BLaER1 treated with 17β-estradiol and CSF1 and Interleukin-3, amounts not matched to agents 10 nM and 100 nM (cell line): ENCODE measurements around the gene PPFIBP1.

Experiments used
- H3K27ac ChIP-seq, 11 experiments: shearing (Covaris generic); formaldehyde crosslinking; 2 replicates each; pipeline ENCODE4 v1.8.1; 2022
- H3K27me3 ChIP-seq, 11 experiments: shearing (Covaris generic); formaldehyde crosslinking; 2 replicates each; pipeline ENCODE4 v1.8.1; 2022
- H3K36me3 ChIP-seq, 11 experiments: shearing (Covaris generic); formaldehyde crosslinking; 2 replicates each; pipeline ENCODE4 v1.8.1; 2022
- H3K4me1 ChIP-seq, 10 experiments: shearing (Covaris generic); formaldehyde crosslinking; 2 replicates each; pipeline ENCODE4 v1.8.1; 2022
- H3K4me2 ChIP-seq, 11 experiments: shearing (Covaris generic); formaldehyde crosslinking; 2 replicates each; pipeline ENCODE4 v1.8.1; 2022
- H3K4me3 ChIP-seq, 10 experiments: shearing (Covaris generic); formaldehyde crosslinking; 2 replicates each; pipeline ENCODE4 v1.8.1; 2022
- H3K9ac ChIP-seq, 11 experiments: shearing (Covaris generic); formaldehyde crosslinking; 2 replicates each; pipeline ENCODE4 v1.8.1; 2022
- H3K9me3 ChIP-seq, 11 experiments: shearing (Covaris generic); formaldehyde crosslinking; replicated peaks in 1 of 11; 2 replicates each; pipeline ENCODE4 v1.8.1; 2022
- H4K20me1 ChIP-seq, 11 experiments: shearing (Covaris generic); formaldehyde crosslinking; 2 replicates each; pipeline ENCODE4 v1.8.1; 2022
- Cebpa-rat ChIP-seq, 11 experiments: shearing (Covaris generic); IDR thresholded peaks; 2 replicates each; pipeline ENCODE4 v1.8.1; 2022

Gene PPFIBP1

GRCh38 chr12:27549801-27550652 is 26.0 kb downstream of the PPFIBP1 start:
- Histone ChIP-seq H3K4me3 (peak overlapping the region in 9 of 10 experiments; percentile 33 to 63 (median 43); a peak in 17 of 20 replicates), H3K27ac (peak overlapping the region; percentile 24 to 94 (median 88); a peak in 21 of 22 replicates), H4K20me1 (no peaks in the 10 kb centered on the region), H3K27me3 (no peaks in the 10 kb centered on the region), H3K9ac (peak overlapping the region; percentile 11 to 78 (median 74); a peak in 21 of 22 replicates), H3K4me1 (peaks cover 79 to 89% (median 86%) of the 10 kb centered on the region in 10 experiments), H3K36me3 (peaks cover 0 to 7% (median 0%) of the 10 kb centered on the region in 11 experiments; a peak in 1 of 22 replicates), H3K4me2 (peak overlapping the region; percentile 81 to 95 (median 89)), H3K9me3 (peaks cover 0 to 17% (median 0%) of the 10 kb centered on the region in 11 experiments; a peak in 6 of 22 replicates)
- TF ChIP-seq Cebpa-rat (IDR thresholded peaks at IDR 0.05): peak; percentile 91 to 99 (median 99)

- H3K36me3 ChIP-seq: peaks cover 0 to 7% (median 0%) of the 10 kb centered on the region in 11 experiments; a peak in 1 of 22 replicates
- H3K9me3 ChIP-seq: peaks cover 0 to 12% (median 0%) of the 10 kb centered on the region in 11 experiments; a peak in 4 of 22 replicates
- peak overlapping the region in 5 of 10 experiments; percentile 43 to 63 (median 48); a peak in 8 of 20 replicates for H3K4me3 ChIP-seq
- H3K4me2 ChIP-seq: peak overlapping the region; percentile 81 to 95 (median 89)
- TF ChIP-seq Cebpa-rat (IDR thresholded peaks at IDR 0.05): no peak
- H3K27ac ChIP-seq: peak overlapping the region in 10 of 11 experiments; percentile 62 to 94 (median 90); a peak in 20 of 22 replicates
- no peaks in the 10 kb centered on the region for H3K27me3 ChIP-seq
- peaks cover 83 to 95% (median 91%) of the 10 kb centered on the region in 10 experiments for H3K4me1 ChIP-seq
- no peaks in the 10 kb centered on the region for H4K20me1 ChIP-seq
- peak overlapping the region in 10 of 11 experiments; percentile 59 to 78 (median 74); a peak in 20 of 22 replicates for H3K9ac ChIP-seq
Observed at GRCh38 chr12:27550653-27550975, 26.6 kb downstream of the PPFIBP1 start.

- Histone ChIP-seq H3K27ac (peak overlapping the region in 10 of 11 experiments; percentile 62 to 94 (median 90); a peak in 19 of 22 replicates), H3K9ac (peak overlapping the region in 8 of 11 experiments; percentile 16 to 78 (median 76); a peak in 11 of 22 replicates), H3K9me3 (peaks cover 0 to 10% (median 0%) of the 10 kb centered on the region in 11 experiments; a peak in 4 of 22 replicates), H3K36me3 (0 out of 22 replicates have a peak, but pooled peaks cover 0 to 1% (median 0%) of the 10 kb centered on the region in 11 experiments), H3K27me3 (no peaks in the 10 kb centered on the region), H3K4me3 (no peak overlapping the region), H3K4me2 (peak overlapping the region; percentile 81 to 95 (median 89)), H4K20me1 (no peaks in the 10 kb centered on the region), H3K4me1 (peaks cover 90 to 100% (median 98%) of the 10 kb centered on the region in 10 experiments)
- TF ChIP-seq Cebpa-rat (IDR thresholded peaks at IDR 0.05): no peak
Observed at GRCh38 chr12:27551172-27551840, 27.3 kb downstream of the PPFIBP1 start.

- Histone ChIP-seq H3K27ac (peak overlapping the region in 9 of 11 experiments; percentile 84 to 94 (median 91); a peak in 17 of 22 replicates), H3K4me3 (no peak overlapping the region), H4K20me1 (no peaks in the 10 kb centered on the region), H3K9me3 (peaks cover 0 to 6% (median 0%) of the 10 kb centered on the region in 11 experiments; a peak in 3 of 22 replicates), H3K36me3 (no peaks in the 10 kb centered on the region), H3K27me3 (no peaks in the 10 kb centered on the region), H3K9ac (peak overlapping the region in 2 of 11 experiments; percentile 79 to 83; a peak in 1 of 22 replicates), H3K4me1 (peaks cover 94 to 100% (median 100%) of the 10 kb centered on the region in 10 experiments), H3K4me2 (peak overlapping the region in 10 of 11 experiments; percentile 81 to 95 (median 88); a peak in 18 of 22 replicates)
- no peak for TF ChIP-seq Cebpa-rat (IDR thresholded peaks at IDR 0.05)
Observed at GRCh38 chr12:27552235-27552634, 28.2 kb downstream of the PPFIBP1 start.

- H3K36me3 ChIP-seq: no peaks in the 10 kb centered on the region
- no peaks in the 10 kb centered on the region for H3K9me3 ChIP-seq
- H3K4me2 ChIP-seq: peak overlapping the region; percentile 81 to 96 (median 90)
- H3K27ac ChIP-seq: peak overlapping the region in 10 of 11 experiments; percentile 47 to 94 (median 90); a peak in 21 of 22 replicates
- TF ChIP-seq Cebpa-rat (IDR thresholded peaks at IDR 0.05): no peak
- H3K4me3 ChIP-seq: no peak overlapping the region; a peak in 2 of 20 replicates
- no peaks in the 10 kb centered on the region for H3K27me3 ChIP-seq
- no peaks in the 10 kb centered on the region for H4K20me1 ChIP-seq
- peak overlapping the region in 9 of 11 experiments; percentile 27 to 83 (median 79); a peak in 18 of 22 replicates for H3K9ac ChIP-seq
- H3K4me1 ChIP-seq: peaks cover 93 to 100% (median 100%) of the 10 kb centered on the region in 10 experiments
Observed at GRCh38 chr12:27552886-27553560, 29.0 kb downstream of the PPFIBP1 start.

GRCh38 chr12:27553941-27554340 is 29.9 kb downstream of the PPFIBP1 start:
- H3K4me3 ChIP-seq: peak overlapping the region; percentile 18 to 46 (median 42); a peak in 11 of 20 replicates
- H3K4me1 ChIP-seq: peaks cover 91 to 100% (median 100%) of the 10 kb centered on the region in 10 experiments
- H3K9me3 ChIP-seq: no peaks in the 10 kb centered on the region
- peak overlapping the region; percentile 81 to 96 (median 90) for H3K4me2 ChIP-seq
- H3K27me3 ChIP-seq: no peaks in the 10 kb centered on the region
- H3K36me3 ChIP-seq: no peaks in the 10 kb centered on the region
- TF ChIP-seq Cebpa-rat (IDR thresholded peaks at IDR 0.05): no peak
- H3K9ac ChIP-seq: peak overlapping the region; percentile 58 to 83 (median 76)
- H4K20me1 ChIP-seq: no peaks in the 10 kb centered on the region
- H3K27ac ChIP-seq: peak overlapping the region in 10 of 11 experiments; percentile 59 to 94 (median 90); a peak in 19 of 22 replicates

GRCh38 chr12:27554421-27555186 is 30.6 kb downstream of the PPFIBP1 start:
- Histone ChIP-seq H3K27me3 (no peaks in the 10 kb centered on the region), H3K36me3 (no peaks in the 10 kb centered on the region), H3K9ac (peak overlapping the region; percentile 58 to 83 (median 76)), H3K9me3 (no peaks in the 10 kb centered on the region), H4K20me1 (no peaks in the 10 kb centered on the region), H3K4me1 (peaks cover 91 to 100% (median 100%) of the 10 kb centered on the region in 10 experiments), H3K27ac (peak overlapping the region; percentile 49 to 94 (median 88); a peak in 21 of 22 replicates), H3K4me2 (peak overlapping the region; percentile 81 to 96 (median 90)), H3K4me3 (peak overlapping the region; percentile 18 to 46 (median 42))
- no peak for TF ChIP-seq Cebpa-rat (IDR thresholded peaks at IDR 0.05)
